Fibroblast of skin of abdomen (primary cell): ENCODE measurements around the gene KCNK18. TPM values are rescaled to one million over a fixed set of nuclear protein-coding genes. Genes with fewer than 3 reads are reported as not detected.

Experiments used
- DNase-seq: peaks from one replicate; pipeline ENCODE4 v3.0.0-alpha.2; 2013
- polyA plus RNA-seq, 2 experiments: library from polyadenylated mRNA; unstranded; fragments of 120-200 nt; gene quantifications; one replicate each; pipeline ENCODE4 v1.2.1, GENCODE V29; 2013; ENCODE audit not compliant: insufficient read length in 2 of 2

The KCNK18 gene
- polyA plus RNA-seq (2013, experiment 1 of 2; ENCODE audit: insufficient read length) = not detected
- polyA plus RNA-seq (2013, experiment 2 of 2; ENCODE audit: insufficient read length) = not detected

DNA sequence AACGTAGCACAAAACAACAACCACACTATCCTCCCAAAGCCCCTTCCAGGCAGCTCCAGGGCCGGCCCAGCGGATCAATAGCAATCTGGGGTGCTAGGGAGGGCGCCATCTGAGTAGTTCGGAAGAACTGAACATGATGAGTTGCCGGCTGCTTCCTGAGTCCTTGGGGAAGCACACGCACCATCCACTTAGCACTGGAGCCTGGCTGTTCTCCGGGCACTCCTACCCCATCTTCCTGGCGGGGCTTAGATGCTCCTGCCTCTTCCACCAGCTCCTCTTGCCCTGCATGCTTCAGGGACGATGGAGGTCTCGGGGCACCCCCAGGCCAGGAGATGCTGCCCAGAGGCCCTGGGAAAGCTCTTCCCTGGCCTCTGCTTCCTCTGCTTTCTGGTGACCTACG, at the start of gene KCNK18:
TSS of gene KCNK18 (plus strand) at position 301 of the 400 bp plus-strand sequence. CDS start at position 301, 0 bp downstream.
- no peak for DNase-seq

DNA sequence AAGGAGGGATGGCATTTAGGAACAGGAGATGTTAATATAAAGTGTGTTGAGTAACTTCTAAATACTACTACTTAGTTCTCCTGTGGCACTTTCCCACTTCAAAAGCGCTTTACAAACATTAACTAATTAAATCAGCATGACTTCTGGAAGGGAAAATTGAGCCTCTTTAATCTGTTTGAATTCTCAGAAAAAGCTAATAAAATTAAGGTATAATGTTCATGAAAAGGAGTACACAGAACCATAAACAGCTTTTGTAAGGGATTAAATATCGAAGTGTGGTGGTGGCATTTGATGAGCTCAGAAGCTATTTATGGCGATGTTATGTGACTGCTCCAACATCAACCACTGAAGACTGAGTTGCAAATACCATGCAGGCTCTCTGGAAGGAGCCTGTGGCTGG, 49.0 kb upstream of the KCNK18 start:
- no peak for DNase-seq

DNA sequence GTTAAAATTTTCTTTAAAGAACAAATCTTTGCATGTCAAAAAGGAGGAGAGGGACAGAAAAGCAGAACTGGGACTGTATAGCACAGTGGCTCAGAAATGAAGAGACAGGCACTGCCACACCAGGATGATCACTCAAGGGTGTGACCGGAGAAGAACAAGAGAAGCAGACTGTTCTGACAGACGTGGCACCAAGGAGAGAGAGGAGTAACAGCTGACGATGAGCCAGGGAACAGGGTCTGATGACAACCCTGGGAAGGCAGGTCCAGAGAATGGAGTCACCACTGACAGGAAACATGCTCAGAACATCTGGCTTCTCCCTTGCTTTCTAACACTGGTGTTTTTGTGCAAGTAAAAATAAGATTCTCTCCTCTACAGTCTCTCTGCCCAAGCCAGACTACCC, 44.6 kb upstream of the KCNK18 start:
- no peak for DNase-seq

DNA sequence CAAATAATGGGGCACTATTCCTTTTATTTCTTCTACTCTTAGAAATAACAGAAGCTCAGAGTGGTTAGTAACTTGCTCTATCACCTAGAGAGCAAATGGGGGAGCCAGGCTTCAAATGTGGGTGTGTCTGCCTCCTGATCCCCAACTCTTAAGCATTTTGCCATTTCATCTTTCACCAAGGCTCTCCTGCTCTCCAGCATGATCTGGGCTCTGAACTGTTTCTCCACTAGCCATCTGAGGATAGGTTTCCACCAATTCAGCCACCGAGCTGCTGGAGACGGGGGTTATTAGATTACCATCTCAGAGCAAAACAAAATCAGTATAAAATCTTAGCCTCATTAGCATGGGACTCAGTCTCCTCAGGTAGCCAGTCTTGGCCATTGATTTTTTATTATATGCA, 39.0 kb upstream of the KCNK18 start:
- DNase-seq = no peak

DNA sequence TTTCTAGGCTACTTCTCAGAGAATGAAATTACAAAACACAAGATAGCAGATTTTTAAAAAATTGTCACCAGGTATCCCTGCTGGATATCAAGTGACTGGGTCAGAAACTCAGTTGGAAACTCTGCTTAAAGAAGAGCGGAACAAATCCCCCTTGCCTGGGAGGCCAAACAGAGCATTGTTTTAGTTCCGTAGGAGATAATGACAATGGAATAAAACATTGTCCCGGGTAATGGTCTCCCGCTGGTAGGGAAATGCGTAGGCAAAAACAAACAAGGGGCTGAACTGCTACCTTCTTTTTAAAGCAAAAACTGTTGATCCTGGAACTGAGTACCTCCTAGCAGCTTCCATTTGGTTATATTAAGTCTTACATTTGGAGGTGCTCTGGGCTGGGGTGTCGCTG, 37.9 kb upstream of the KCNK18 start:
- no peak for DNase-seq

DNA sequence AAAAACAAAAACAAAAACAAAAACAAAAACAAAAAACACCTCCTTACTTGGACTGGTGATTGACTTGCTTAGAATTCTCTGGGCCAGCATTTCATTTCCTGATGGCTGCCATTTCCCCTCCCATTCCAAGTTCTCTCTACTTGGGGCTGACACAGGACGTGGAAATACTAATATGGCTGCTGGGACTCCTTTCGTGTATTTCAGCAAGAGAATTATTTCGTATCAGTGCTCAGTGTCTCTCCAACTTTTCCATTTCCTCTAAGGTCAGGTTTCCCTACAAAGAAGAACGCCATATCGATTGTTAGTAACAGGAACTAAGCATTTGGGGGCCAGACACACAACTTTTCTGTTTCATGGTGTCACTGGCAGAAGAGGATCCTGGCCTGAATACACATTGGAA, 36.7 kb upstream of the KCNK18 start:
- no peak for DNase-seq

DNA sequence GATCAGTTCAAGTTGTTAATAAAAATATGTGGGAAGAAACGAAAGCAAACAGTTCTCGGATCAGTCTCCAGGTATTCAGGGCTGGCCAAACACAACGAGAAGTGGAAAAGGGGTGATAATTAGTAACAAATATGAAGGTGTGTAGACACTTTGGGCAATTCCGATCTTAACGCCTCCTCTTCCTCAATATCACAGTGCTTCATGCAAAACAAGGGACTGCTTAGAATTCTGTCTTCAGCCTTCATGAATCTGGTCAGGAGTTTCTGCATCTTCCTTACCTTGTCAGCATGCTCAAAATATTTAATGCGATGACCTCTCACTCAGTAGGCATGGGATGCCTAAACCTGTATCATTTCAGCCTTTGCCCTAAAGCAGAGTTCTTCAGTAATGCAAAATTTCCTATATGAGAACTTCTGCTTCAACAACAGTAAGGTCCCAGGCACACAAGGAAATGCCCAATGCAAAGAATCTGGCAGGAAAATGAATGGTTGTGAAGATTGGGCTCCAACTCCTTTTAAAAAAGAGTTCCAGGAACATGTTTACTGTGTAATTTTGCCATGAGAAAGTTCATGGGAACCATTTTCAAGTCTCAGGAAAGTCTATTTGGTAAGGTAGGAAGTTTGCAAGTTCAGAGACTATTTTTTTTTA, 35.8 kb upstream of the KCNK18 start:
- DNase-seq = no peak

DNA sequence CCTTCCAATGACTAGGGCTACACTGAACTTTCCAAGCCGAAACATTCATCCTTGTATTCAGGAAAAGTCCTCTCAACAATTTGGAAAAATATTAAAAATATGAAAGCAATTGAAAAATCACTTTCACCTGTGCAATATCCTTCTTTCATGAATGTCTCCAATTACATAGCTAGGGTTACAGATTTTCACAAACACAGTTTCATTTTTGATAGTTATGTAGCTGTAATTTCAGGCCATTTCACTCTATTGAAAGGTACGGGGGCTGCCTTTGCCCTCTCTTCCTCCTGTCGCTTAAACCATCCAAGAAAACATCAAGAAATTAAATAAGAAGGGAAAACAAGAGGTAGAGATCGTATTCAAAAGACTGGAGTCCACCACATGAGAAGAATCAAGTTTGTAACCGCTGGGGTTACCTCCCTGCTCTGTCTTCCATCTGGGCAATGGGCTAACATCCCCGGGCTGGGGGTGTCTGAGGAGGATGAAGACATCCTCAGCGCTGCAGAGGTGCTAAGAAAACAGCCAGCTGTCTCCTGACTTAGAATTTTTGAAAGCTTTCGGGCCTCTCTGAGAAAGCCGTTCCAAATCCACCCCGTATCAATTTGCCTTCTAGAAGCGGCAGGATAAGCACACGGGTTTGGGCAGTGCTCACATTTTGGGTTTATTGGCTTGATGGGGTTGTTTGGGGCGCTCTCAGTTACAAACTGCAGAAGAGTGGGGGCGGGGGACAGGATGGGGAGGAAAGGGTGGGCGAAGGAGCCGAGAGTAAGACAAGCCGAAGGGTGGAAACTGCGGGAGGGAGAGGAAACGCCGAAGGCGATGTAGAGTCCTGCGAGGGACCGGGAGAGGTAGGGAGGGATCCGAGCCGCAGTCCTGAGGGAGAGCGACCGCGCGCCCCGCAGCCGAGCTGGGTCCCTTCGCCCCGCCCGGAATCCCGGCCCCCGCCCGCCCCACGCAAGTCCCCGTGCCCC, 34.9 kb upstream of the KCNK18 start:
- DNase-seq = no peak

DNA sequence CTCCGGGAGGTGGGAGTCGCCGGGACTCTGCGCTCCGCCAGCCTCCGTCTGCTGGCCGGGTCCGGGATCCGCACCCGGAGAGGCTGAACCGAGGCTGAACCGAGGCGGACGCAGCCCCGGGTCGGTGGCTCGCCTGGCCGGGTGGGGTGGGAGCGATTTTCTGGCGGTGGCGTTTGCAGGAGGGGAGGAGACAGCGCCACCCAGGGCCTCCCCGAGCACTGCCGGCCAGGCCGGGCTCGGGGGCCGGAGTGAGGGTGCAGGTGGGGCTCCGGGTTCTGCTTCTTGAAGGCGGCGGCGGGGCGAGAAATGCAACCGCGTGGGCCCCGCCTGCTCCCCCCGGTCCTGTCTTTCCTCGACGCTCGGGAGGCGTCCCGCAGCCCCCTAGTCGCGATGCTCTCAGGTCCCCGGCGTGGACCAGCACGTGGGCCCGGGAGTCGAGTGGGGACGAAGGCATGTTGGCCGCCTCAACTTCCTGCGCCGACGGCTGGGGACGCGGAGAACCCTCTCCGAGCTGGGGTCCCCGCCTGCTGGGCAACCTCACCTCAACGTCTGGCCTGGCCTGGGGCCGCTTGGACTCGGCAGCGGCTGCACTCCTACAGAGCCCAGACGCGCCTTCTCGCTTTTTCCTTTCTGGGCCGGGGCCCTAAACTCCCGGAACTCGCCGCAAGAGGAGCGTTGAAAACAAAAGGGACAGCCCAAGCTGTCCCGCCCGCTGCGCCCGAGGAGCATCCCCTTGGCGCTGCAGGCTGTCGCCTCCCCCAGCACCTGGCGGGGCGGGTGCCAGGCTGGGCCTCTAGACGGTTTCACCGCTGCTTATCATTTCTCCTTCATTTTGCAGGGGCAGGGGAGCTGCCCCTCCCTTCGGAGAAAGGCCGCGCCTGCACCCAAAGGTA, 34.0 kb upstream of the KCNK18 start:
- no peak for DNase-seq

DNA sequence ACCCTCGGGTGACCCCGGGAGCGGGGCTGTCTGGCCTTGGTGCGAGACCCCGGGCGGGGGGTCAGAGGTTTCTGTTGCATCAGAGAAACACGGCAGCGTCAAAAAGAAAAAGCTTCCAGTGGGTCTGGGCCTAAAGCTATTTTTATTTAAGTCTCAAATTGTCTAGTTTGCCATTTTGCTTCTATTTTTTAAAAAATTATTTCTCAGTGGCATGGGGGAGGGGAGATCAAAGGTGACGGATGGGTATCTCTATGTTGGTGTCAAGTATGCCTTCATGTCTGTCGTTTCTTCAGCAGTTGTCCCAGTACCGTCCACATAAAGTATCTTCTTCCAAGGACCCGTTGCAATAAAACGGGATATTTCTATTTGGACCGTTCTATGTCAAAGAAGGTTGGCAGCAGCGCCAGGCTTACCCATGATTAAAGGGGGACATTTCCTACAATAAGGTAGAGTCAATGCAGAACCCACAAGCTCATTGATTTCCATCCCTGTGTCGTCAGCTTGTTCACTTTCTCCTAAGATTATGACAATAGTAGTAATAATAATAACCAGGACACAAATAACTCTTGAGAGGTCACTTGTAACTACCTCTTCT, 33.2 kb upstream of the KCNK18 start:
- DNase-seq = no peak

DNA sequence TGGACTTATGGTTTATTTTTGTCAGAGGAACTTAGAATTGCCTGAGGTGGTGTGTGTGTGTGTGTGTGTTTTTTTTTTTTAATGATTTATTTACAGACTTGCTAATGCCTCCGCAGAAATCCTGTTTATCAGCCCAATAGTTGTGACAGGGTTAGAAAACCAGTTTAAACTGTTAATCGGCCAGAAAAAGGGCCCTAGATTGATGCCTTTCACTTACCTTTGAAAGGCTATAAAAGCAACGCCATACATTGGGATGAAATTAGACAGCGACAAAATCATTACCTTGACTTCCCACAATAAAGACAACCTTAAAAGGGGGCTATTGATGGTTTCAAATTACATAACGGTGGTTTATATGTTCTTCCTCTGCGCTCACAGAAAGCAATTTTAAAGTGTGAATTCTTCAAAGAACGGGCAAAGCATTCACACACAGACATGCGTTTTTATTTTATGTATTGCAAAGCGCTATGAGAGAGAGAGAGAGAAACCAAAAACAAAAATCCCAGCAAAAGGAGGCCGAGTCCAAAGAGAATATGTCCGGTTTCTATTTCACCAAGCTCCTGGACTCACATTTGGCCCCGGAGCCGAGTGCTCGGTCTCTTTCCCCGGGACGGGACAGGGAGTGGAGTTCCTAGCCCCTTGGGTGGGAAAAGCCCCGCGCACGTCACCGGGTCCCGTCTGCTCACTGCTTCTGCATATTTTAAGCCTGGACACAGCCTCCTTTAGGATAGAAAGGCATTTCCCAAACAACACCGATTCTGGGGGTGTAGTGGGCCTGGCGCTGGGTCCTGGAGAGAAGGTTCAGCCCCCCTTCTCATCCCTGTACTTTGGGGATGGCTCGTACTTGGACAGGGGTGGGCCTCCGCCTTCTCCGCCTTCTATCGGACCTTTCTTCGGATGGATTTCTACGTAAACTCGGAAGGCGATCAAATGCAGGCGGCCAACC, 32.4 kb upstream of the KCNK18 start:
- DNase-seq = no peak

DNA sequence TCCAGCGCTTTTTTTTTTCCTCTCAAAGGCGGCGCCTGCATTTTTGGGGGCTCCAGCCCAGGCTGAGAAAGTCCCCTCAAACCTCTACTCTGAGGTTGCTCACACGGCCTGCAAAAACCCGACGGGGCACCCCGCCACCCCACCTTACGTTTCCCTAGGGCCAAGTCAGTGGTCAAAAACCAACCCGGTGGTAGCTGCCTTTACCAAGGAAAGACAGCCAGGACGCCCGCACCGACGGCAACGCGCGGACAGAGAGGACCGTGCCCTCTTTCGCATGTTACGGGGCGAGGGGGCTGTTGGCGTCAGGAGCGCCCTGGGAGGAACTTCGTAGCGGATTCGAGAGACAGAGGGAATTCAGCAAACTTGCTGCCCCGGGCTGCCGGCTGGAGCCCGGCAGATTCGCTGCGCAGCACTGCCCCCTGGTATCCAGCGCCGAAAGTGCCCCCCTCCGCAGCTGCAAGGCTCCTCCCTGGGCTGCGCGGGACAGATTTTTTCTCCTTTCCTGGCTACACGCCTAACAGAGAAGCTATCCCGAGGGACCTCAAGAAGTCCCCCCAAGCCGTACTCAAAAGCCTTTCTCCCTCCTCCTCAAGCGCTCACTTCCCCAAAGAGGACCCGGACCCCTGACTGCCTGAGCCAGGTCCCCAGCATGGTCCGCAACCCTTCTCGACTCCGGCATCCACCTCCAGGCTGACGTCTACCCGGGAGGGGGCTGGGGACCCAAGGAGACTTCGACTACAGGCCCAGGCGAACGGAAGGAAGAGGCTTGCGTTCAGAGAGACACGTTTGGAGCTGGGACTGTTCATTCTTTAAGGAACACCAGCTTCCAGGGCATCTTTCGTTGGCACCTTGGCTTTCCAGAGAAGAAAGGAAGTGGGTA, 31.5 kb upstream of the KCNK18 start:
- peak; percentile 40 for DNase-seq

DNA sequence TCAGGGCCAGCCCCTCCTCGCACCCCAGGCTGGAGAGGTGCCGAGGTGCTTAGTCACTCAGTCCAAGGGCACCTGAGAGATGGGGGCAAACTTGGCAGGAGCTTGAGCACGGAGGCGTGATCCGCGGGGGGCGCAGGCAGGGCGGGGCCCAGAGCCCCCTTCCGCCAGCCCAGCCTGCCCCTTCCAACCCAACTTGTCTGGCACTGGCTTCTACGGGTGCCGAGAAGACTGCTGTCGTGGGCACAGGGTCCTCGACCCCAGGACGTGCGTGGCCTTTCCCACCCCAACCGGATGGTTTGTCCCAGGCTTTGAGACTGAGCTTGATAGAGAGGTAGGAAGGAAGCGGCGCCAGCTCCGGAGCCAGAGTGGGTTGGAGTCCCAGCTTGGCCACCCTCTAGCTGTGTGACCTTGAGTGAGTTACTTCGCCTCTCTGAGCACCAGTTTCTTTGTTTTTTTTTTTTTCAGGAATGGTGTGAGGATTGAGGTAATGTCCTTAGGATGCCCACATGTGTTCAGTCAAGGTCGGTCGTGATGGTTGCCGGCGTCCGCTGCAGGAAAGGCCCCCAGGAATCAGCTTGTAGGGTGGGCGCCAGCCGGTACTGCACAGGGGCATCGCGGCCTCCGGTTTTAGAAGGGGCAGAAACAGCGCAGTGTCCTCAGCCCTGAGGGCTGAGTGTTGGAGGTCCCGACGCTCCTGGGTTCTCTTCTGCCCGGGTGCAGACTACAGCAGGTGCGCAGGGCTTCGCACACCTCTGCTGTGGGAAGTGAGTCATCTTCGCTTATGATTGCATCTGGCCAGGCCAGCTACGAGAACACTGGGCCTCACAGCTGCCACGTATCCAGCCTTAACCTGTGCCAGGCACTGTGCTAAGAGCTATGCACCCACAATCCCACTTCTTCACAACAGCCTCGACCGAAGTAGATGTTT, 30.6 kb upstream of the KCNK18 start:
- no peak for DNase-seq

DNA sequence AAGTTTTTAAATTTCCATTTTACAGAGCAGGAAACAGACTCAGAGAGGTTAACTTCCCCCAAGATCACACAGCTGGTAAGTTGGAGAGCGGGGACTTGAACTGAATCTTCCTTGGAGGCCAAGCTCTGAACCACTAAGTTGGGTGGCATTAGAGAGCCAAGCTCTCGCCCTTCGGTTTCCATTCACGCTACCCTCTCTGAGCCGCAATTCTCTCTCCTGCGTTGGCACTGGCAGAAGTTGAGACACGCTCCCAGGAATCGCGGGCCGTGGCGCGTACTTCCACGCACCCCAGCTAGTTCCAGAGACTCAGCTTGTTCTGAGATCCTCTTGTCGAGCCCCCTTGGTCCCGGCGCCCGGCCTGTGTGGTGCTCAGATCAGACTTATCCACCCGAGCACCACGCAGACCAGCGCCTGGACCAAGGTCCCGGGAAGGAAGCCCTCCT, 29.9 kb upstream of the KCNK18 start:
- DNase-seq = no peak

DNA sequence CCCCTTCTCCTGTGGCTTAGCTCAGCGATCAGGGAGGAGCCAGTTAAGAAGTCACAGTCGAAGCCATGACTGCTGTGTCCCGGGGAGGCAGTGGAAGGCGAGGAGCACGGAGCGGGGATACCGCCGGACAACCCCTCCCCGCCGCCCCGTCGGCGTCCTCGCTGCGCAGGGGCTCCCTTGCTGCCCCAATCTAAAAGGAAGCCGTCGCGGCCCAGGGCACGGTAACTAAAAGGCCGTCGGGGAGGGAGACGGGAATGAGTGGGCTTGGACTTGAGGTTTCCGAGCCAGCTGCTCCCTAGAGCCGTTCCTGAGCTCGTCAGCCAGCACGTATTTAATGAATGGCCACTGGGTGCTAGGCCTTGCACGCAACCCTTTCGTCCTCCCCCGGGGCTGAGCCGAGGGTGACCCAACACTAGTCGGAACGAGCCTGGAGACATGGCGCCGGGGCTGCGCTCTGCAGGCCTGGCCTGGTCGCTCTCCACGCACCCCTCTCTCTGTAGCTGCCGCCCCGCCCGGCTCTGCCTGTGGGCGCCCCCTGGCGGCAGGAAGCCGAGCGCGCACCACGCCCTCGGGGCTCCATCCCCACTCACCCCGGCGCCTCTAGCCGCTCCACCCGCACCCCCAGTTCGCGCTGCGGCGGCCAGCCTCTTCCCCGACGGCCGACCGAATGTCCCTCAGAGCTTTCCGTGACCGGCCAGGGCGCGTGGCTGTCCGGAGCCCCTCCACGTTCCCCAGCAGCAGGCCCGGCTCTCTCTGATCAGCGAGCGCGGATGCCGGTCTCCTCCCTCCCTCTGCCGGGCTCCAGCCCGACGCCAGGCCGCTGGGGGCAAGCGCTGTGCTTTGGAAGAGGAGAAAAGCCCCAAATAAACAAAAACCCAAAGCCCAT, 29.3 kb upstream of the KCNK18 start:
- DNase-seq = peak; percentile 38

DNA sequence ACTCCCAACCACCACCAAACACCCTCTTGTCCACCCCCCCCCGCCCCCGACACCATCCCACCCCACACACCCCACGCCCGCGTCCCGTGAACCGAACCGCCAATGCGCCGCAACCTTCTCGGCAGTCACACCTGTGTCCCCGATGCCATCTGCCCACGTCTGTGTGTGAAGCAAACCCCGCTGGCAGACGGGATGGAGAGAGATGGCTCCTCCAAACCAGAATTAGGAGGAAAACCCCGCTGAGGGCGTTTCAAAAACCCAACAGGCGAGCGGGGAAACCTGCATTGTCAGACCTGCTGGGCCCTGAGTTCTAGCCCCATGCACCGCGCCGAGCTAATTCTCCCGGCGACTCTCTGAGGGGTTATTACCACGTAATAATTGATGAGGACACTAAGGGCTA, 28.6 kb upstream of the KCNK18 start:
- no peak for DNase-seq

DNA sequence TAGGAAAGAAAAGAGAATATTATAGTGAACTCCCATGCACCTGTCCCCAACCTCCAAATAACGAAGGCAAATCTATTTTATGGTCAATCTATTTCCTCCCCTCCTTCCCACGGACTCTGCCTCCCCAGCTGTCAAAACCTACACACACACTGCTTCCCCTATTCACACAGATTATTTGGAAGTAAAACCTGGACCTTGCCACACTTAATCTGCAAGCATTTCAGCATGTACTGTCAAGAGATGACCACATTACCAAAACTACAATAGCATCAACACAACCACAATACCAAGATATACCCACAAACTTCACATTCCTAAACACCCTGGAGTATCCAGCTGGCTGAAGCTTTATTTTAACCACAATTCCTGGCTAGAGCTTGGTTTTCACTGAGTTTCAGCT, 27.8 kb upstream of the KCNK18 start:
- DNase-seq = no peak

DNA sequence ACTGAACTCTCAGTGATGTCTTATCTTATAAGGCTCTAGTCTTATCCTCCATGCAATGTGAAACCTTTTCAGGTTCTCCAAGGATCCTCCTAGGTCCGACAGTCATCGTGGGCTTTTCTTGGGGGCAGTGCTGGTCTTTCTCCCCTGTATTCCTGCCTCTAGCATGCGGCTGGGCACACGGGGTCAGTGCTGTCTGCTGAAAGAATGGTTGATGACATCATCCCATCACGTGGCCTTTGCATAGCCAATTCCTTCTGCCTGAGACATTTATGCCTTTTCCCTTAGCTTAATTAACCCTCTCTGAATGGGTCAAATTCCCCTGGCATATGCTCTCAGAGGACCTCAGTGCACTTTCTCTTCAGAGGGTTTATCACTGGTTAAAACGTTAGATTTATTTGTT, 27.0 kb upstream of the KCNK18 start:
- no peak for DNase-seq
